ENCODE results near the gene WAPL. TPM values are rescaled to one million over a fixed set of nuclear protein-coding genes. Genes with fewer than 3 reads are reported as not detected.

Gene WAPL
- total RNA-seq, 1 donor from 2014 or later: 47.9 TPM

- H3K27ac Mint-ChIP-seq: peak overlapping the region; percentile 94
- H3K36me3 Mint-ChIP-seq (ENCODE audit: insufficient read depth): peaks cover 12% of the 10 kb centered on the region
- no peaks in the 10 kb centered on the region for H3K9me3 Mint-ChIP-seq (ENCODE audit: low read depth)
- peak overlapping the region; percentile 94 for H3K4me3 Mint-ChIP-seq (ENCODE audit: low read depth)
- peaks cover 20% of the 10 kb centered on the region for H3K4me1 Mint-ChIP-seq (ENCODE audit: low read depth)
- no peaks in the 10 kb centered on the region for H3K27me3 Mint-ChIP-seq
- TF ChIP-seq CTCF (IDR thresholded peaks at IDR 0.05; ENCODE audit: unreplicated experiment): no peak
- DNase-seq (ENCODE audit: low spot score, unreplicated experiment): peak; percentile 19
These were observed 518 bp downstream of the WAPL start for GRCh38 chr10:86520871-86521677.

- Mint-ChIP-seq H3K4me3 (ENCODE audit: low read depth) (peak overlapping the region; percentile 49), H3K9me3 (ENCODE audit: low read depth) (no peaks in the 10 kb centered on the region), H3K27ac (peak overlapping the region; percentile 52), H3K36me3 (ENCODE audit: insufficient read depth) (peaks cover 28% of the 10 kb centered on the region), H3K4me1 (ENCODE audit: low read depth) (peaks cover 22% of the 10 kb centered on the region), H3K27me3 (no peaks in the 10 kb centered on the region)
- DNase-seq (ENCODE audit: low spot score, unreplicated experiment): no peak
- TF ChIP-seq CTCF (IDR thresholded peaks at IDR 0.05; ENCODE audit: unreplicated experiment): no peak
These were observed 2.8 kb downstream of the WAPL start for GRCh38 chr10:86518781-86519180.

- Mint-ChIP-seq H3K27me3 (no peaks in the 10 kb centered on the region), H3K9me3 (ENCODE audit: low read depth) (no peaks in the 10 kb centered on the region), H3K4me3 (ENCODE audit: low read depth) (no peak overlapping the region), H3K27ac (no peak overlapping the region), H3K36me3 (ENCODE audit: insufficient read depth) (peaks cover 29% of the 10 kb centered on the region), H3K4me1 (ENCODE audit: low read depth) (peaks cover 4% of the 10 kb centered on the region)
- no peak for TF ChIP-seq CTCF (IDR thresholded peaks at IDR 0.05; ENCODE audit: unreplicated experiment)
- no peak for DNase-seq (ENCODE audit: low spot score, unreplicated experiment)
These were observed 9.5 kb downstream of the WAPL start for GRCh38 chr10:86512137-86512536.

GRCh38 chr10:86511027-86511865 lies 10.3 kb downstream of the WAPL start:
- no peaks in the 10 kb centered on the region for H3K27me3 Mint-ChIP-seq
- peaks cover 24% of the 10 kb centered on the region for H3K36me3 Mint-ChIP-seq (ENCODE audit: insufficient read depth)
- no peaks in the 10 kb centered on the region for H3K9me3 Mint-ChIP-seq (ENCODE audit: low read depth)
- H3K27ac Mint-ChIP-seq: no peak overlapping the region
- peaks cover 4% of the 10 kb centered on the region for H3K4me1 Mint-ChIP-seq (ENCODE audit: low read depth)
- no peak overlapping the region for H3K4me3 Mint-ChIP-seq (ENCODE audit: low read depth)
- TF ChIP-seq CTCF (IDR thresholded peaks at IDR 0.05; ENCODE audit: unreplicated experiment): no peak
- no peak for DNase-seq (ENCODE audit: low spot score, unreplicated experiment)

GRCh38 chr10:86509145-86509544 lies 12.4 kb downstream of the WAPL start:
- Mint-ChIP-seq H3K36me3 (ENCODE audit: insufficient read depth) (peaks cover 9% of the 10 kb centered on the region), H3K27me3 (no peaks in the 10 kb centered on the region)

More at GRCh38 chr10:86509145-86509544, 12.4 kb downstream of the WAPL start:
- H3K4me1 Mint-ChIP-seq (ENCODE audit: low read depth): peaks cover 3% of the 10 kb centered on the region
- H3K4me3 Mint-ChIP-seq (ENCODE audit: low read depth): no peak overlapping the region
- no peak for TF ChIP-seq CTCF (IDR thresholded peaks at IDR 0.05; ENCODE audit: unreplicated experiment)
- H3K27ac Mint-ChIP-seq: no peak overlapping the region
- DNase-seq (ENCODE audit: low spot score, unreplicated experiment): no peak
- H3K9me3 Mint-ChIP-seq (ENCODE audit: low read depth): no peaks in the 10 kb centered on the region
